CD8-positive, alpha-beta memory T cell (primary cell): ENCODE data around the gene TTLL10. TPM values are rescaled to one million over a fixed set of nuclear protein-coding genes. Genes with fewer than 3 reads are reported as not detected.

Experiments used
- CTCF ChIA-PET: fragments of 350-600 bp; sonication (Branson Sonifier 250); formaldehyde crosslinking; loops from one replicate; lab custom pipeline; 2021; ENCODE audit warnings: antibody characterized with exemption; lab: Charles Lee
- POLR2A ChIA-PET: fragments of 350-600 bp; sonication (Branson Sonifier 250); formaldehyde crosslinking; loops from one replicate; lab custom pipeline; 2021; ENCODE audit warnings: antibody characterized with exemption; lab: Charles Lee
- DNase-seq, 5 donors: peaks; one replicate each; pipeline versions ENCODE4 v3.0.0 to v3.0.0-alpha.2; 2020 to 2022; ENCODE audit warnings: mixed read lengths in 1 of 5
- H3K27ac ChIP-seq: one replicate; pipeline ENCODE4 v1.7.0; 2013; ENCODE audit warnings: low read depth, mild to moderate bottlenecking, low read length, moderate library complexity
- H3K27me3 ChIP-seq: 2 replicates; pipeline ENCODE4 v1.7.0; 2013; ENCODE audit warnings: low read length, mild to moderate bottlenecking; ENCODE audit not compliant: insufficient read depth, poor library complexity, severe bottlenecking
- H3K36me3 ChIP-seq: 2 replicates; pipeline ENCODE4 v1.7.0; 2013; ENCODE audit warnings: mild to moderate bottlenecking, low read length, moderate library complexity; ENCODE audit not compliant: insufficient read depth
- H3K4me1 ChIP-seq: 2 replicates; pipeline ENCODE4 v1.7.0; 2013; ENCODE audit warnings: mild to moderate bottlenecking, low read length, moderate library complexity; ENCODE audit not compliant: insufficient read depth
- H3K4me3 ChIP-seq: 2 replicates; pipeline ENCODE4 v1.7.0; 2013; ENCODE audit warnings: mild to moderate bottlenecking, low read length
- H3K9me3 ChIP-seq: 2 replicates; pipeline ENCODE4 v1.7.0; 2013; ENCODE audit warnings: mild to moderate bottlenecking, low read length
- H3K27ac Mint-ChIP-seq, 8 donors: one replicate each; pipeline ENCODE4 v1.8.0; 2020 to 2021; ENCODE audit warnings: mixed read lengths in 8 of 8, mild to moderate bottlenecking in 6 of 8, inconsistent platforms in 3 of 8, moderate library complexity in 3 of 8
- H3K27me3 Mint-ChIP-seq, 2 donors: one replicate each; pipeline ENCODE4 v1.8.0; 2020 to 2021; ENCODE audit warnings: mixed read lengths in 2 of 2, mild to moderate bottlenecking in 1 of 2, moderate library complexity in 1 of 2
- H3K36me3 Mint-ChIP-seq, 3 donors: one replicate each; pipeline ENCODE4 v1.8.0; 2020 to 2021; ENCODE audit warnings: mixed read lengths in 3 of 3, inconsistent platforms in 1 of 3, mild to moderate bottlenecking in 1 of 3
- H3K4me1 Mint-ChIP-seq, 3 donors: one replicate each; pipeline ENCODE4 v1.8.0; 2020 to 2021; ENCODE audit warnings: mixed read lengths in 3 of 3, inconsistent platforms in 1 of 3, mild to moderate bottlenecking in 1 of 3
- H3K4me3 Mint-ChIP-seq, 7 donors: one replicate each; pipeline ENCODE4 v1.8.0; 2020 to 2021; ENCODE audit warnings: mixed read lengths in 7 of 7, mild to moderate bottlenecking in 6 of 7, moderate library complexity in 4 of 7, inconsistent platforms in 2 of 7
- H3K9me3 Mint-ChIP-seq, 5 donors: one replicate each; pipeline ENCODE4 v1.8.0; 2020 to 2022; ENCODE audit warnings: mixed read lengths in 5 of 5, mild to moderate bottlenecking in 3 of 5, moderate library complexity in 2 of 5, inconsistent platforms in 1 of 5
- polyA plus RNA-seq: library from polyadenylated mRNA; unstranded; fragments of 300-500 nt; fragmentation: Illumina TruSeq; gene quantifications from one replicate; pipeline ENCODE4 v1.2.3, GENCODE V29; 2021
- total RNA-seq, 2 experiments: library from RNA; stranded (reverse); gene quantifications; one replicate each; pipeline ENCODE4 v1.2.3, GENCODE V29; 2021

Gene TTLL10
- total and polyA plus RNA-seq, 3 experiments from 2014 or later, result not detected

DNA sequence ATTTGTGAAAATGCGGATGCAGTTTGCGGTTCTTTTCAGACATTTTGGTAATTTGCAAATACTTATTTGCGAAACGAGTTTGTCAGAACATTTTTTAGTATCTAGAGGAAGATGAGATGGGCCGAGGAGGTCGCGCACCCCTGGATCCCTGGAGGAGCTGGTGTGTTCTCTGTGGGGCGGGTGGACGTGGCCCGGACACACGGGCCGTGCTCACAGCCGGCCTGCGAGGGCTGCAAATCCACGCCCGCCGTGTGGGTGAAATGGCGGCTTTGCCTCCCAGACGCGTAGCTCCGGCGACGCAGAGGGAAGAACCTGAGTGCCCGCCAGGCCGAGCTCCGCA is 9.3 kb upstream of the TTLL10 start:
- H3K4me3 Mint-ChIP-seq, result peak overlapping the region in 1 of 7 donors; percentile 27
- DNase-seq, result no peak
- Histone ChIP-seq H3K9me3 (no peaks in the 10 kb centered on the region), H3K27me3 (no peaks in the 10 kb centered on the region), H3K27ac (no peak overlapping the region), H3K4me1 (no peaks in the 10 kb centered on the region), H3K4me3 (no peak overlapping the region), H3K36me3 (no peaks in the 10 kb centered on the region)
- ChIA-PET POLR2A (no interaction called here), CTCF (no interaction called here)
- H3K27ac Mint-ChIP-seq, result no peak overlapping the region
- H3K9me3 Mint-ChIP-seq, result no peaks in the 10 kb centered on the region
- no peaks in the 10 kb centered on the region for H3K36me3 Mint-ChIP-seq
- peaks cover 0 to 4% (median 0%) of the 10 kb centered on the region in 3 donors for H3K4me1 Mint-ChIP-seq
- peaks cover 0 to 4% of the 10 kb centered on the region in 2 donors for H3K27me3 Mint-ChIP-seq

DNA sequence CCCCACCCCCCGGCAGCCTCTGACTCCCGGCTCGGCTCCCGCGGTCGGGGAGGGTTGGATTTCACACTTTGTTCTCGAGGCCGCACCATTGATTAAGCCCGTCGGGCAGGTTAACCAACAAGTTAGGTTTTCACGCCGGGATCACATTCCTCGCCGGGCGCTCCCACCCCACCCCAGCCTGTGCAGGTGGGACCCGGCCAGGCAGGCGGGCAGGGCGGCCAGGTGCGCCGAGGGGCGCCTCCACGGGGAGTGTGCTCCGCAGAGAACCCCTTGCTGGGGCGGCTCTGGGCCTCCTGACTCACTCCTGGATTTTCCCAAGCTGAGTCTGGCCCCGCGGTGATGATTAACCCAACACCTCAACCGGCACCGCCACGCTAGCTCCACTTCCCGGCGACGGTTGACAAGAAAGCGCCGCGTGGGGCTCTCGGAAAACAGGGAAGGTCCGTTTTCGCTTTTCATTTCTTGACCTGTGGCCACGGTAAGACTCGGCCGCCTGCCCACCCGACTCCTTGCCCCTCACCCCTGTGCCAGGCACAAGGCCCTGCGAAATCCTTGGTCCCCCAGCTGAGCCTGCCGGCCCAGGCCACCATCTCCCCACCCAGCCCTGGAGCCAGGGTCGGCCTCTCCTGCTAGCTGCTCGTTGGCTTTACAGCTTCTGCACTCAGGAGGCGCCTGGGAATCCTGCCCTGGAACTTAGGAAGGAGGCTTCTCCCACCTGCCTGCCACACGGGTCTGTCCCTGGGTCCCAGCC is 8.8 kb upstream of the TTLL10 start:
- Mint-ChIP-seq H3K27ac (no peak overlapping the region), H3K9me3 (no peaks in the 10 kb centered on the region), H3K4me3 (no peak overlapping the region), H3K4me1 (peaks cover 0 to 4% (median 1%) of the 10 kb centered on the region in 3 donors), H3K27me3 (peaks cover 0 to 5% of the 10 kb centered on the region in 2 donors), H3K36me3 (no peaks in the 10 kb centered on the region)
- CTCF ChIA-PET, result interaction anchor here (0.6 kb wide), 1 partner anchor 12 kb away, joined by 3 read pairs; no protein-coding TSS in a partner anchor
- POLR2A ChIA-PET, result no interaction called here
- Histone ChIP-seq H3K36me3 (no peaks in the 10 kb centered on the region), H3K4me1 (no peaks in the 10 kb centered on the region), H3K9me3 (no peaks in the 10 kb centered on the region), H3K27ac (no peak overlapping the region), H3K4me3 (no peak overlapping the region), H3K27me3 (no peaks in the 10 kb centered on the region)
- DNase-seq, result no peak

DNA sequence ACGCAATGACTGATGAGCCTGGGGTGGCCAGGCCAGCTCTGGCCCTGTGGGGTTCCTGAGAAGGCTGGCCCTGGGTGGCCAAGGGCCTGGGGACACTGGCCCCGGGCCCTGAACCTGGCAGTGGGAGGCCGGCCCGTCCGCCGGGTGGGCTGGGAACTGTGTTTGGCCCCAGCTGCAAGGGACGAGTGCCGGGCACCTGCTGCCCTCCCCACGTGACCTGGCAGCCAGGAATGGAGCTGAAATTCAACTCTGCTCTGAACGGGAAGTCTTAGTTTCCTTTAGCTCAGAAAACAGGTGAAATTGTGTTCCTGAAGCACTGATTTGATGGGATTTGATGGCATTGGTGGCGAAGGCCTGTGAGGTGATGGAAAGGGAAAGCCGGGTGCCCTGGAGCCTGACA is 8.2 kb upstream of the TTLL10 start:
- Mint-ChIP-seq H3K4me1 (peaks cover 1 to 5% (median 4%) of the 10 kb centered on the region in 3 donors), H3K36me3 (no peaks in the 10 kb centered on the region), H3K27me3 (peaks cover 3 to 10% of the 10 kb centered on the region in 2 donors), H3K27ac (no peak overlapping the region), H3K9me3 (no peaks in the 10 kb centered on the region), H3K4me3 (no peak overlapping the region)
- no peaks in the 10 kb centered on the region for H3K27me3 ChIP-seq
- CTCF ChIA-PET, result interaction anchor here (0.6 kb wide), 1 partner anchor 13 kb away, joined by 3 read pairs; no protein-coding TSS in a partner anchor
- POLR2A ChIA-PET, result no interaction called here
- H3K4me1 ChIP-seq, result no peaks in the 10 kb centered on the region
- no peak overlapping the region for H3K4me3 ChIP-seq
- H3K36me3 ChIP-seq, result no peaks in the 10 kb centered on the region
- DNase-seq, result no peak
- no peaks in the 10 kb centered on the region for H3K9me3 ChIP-seq
- no peak overlapping the region for H3K27ac ChIP-seq

DNA sequence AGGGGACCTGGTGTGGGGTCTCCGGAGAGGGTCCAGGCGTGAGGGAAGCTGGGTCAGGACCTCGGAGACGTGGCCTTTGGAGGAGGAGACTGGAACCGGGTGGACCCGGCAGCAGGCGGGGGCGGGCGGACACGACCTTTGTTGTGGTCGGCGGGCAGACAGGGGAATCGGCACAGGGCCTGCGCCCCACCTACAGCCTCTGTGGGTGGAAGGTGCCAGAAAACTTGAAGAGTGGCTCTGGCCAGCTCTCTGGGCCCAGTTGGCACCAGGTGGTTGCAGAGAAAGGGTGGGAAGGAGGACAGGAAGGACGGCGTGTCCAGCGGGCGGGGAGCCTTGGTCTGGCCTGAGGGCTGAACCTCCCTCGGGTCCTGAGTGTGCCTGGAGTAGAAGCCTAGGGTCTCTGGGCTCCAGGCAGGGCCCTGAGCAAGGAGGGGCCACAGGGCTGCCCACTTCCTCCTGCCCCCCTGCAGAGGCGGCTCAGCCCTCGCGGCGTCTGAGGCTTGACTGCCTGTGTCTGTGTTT is 7.7 kb upstream of the TTLL10 start:
- Mint-ChIP-seq H3K36me3 (no peaks in the 10 kb centered on the region), H3K27ac (no peak overlapping the region), H3K27me3 (peaks cover 3 to 10% of the 10 kb centered on the region in 2 donors), H3K4me1 (peaks cover 1 to 5% (median 4%) of the 10 kb centered on the region in 3 donors), H3K9me3 (no peaks in the 10 kb centered on the region), H3K4me3 (no peak overlapping the region)
- H3K4me1 ChIP-seq, result no peaks in the 10 kb centered on the region
- H3K27me3 ChIP-seq, result no peaks in the 10 kb centered on the region
- ChIA-PET CTCF (no interaction called here), POLR2A (no interaction called here)
- H3K9me3 ChIP-seq, result no peaks in the 10 kb centered on the region
- no peak overlapping the region for H3K27ac ChIP-seq
- DNase-seq, result peak in 1 of 5 donors; percentile 35
- no peaks in the 10 kb centered on the region for H3K36me3 ChIP-seq
- no peak overlapping the region for H3K4me3 ChIP-seq

DNA sequence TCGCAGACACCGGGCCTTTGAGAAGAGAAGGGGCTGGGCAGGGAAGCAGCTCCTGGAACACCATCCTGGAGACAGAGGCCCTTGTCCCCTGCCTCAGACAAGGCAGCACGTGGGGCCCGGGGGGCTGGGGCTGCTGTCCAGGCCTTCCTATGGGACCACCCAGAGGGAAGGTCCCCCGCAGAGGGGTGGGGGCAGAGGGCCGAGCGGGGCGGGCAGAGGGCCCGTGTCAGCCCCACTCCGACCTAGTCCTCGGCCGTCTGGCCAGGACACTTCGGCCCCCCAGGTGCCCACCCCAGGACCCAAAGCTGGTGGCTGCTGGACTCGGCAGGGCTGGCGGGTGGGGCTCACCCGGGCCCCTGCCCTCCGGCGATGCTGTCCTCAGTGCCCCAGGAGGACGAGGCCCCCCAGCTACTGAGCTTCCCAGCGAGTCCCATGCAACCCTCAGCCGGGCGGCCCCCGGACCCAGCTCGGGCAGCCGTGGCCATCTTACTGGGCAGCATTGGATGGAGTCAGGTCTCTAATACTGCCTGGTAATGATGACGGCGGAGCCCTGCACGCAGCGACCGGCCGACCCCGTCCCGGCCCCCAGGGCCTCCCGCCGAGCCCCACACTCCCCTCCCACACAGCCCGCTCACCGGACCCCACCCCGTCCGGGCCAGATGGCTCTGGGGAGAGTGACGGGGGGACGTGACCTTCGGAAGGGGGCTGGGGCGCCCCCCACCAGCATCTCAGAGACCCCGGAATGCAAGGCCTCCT is 6.9 kb upstream of the TTLL10 start:
- H3K4me1 Mint-ChIP-seq, result peaks cover 1 to 5% (median 4%) of the 10 kb centered on the region in 3 donors
- Histone ChIP-seq H3K36me3 (no peaks in the 10 kb centered on the region), H3K9me3 (no peaks in the 10 kb centered on the region), H3K4me3 (no peak overlapping the region), H3K27me3 (no peaks in the 10 kb centered on the region), H3K4me1 (no peaks in the 10 kb centered on the region), H3K27ac (no peak overlapping the region)
- no peak overlapping the region for H3K27ac Mint-ChIP-seq
- H3K27me3 Mint-ChIP-seq, result peaks cover 3 to 10% of the 10 kb centered on the region in 2 donors
- DNase-seq, result no peak
- CTCF ChIA-PET, result no interaction called here
- H3K4me3 Mint-ChIP-seq, result no peak overlapping the region
- POLR2A ChIA-PET, result no interaction called here
- H3K9me3 Mint-ChIP-seq, result no peaks in the 10 kb centered on the region
- no peaks in the 10 kb centered on the region for H3K36me3 Mint-ChIP-seq

DNA sequence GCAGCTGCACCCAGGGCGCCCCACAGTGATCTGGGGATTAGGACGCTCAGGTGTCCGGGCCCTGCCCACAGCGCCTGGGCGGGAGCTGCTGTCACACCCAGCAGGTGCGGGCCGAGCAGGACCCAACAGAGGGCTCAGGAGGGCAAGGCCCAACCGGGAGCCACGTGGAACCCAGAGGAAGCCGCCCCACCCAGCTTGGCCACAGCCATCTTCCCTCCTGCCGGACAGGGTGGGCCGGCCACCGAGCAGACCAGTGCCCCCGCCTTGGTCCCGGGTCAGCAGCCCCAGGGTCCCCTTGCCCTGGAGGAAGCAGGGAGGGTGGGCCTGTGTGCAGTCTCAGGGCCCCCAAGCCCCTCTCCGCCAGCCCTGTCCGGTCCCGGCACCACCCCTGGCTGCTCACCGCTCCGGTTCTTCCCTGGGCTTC is 6.3 kb upstream of the TTLL10 start:
- Mint-ChIP-seq H3K27ac (no peak overlapping the region), H3K4me3 (no peak overlapping the region), H3K9me3 (no peaks in the 10 kb centered on the region), H3K4me1 (peaks cover 4 to 11% (median 8%) of the 10 kb centered on the region in 3 donors), H3K36me3 (no peaks in the 10 kb centered on the region), H3K27me3 (peaks cover 4 to 15% of the 10 kb centered on the region in 2 donors)
- Histone ChIP-seq H3K36me3 (no peaks in the 10 kb centered on the region), H3K27ac (no peak overlapping the region), H3K4me1 (peaks cover 5% of the 10 kb centered on the region), H3K4me3 (no peak overlapping the region), H3K27me3 (no peaks in the 10 kb centered on the region), H3K9me3 (no peaks in the 10 kb centered on the region)
- ChIA-PET CTCF (no interaction called here), POLR2A (no interaction called here)
- DNase-seq, result peak in 1 of 5 donors; percentile 38

DNA sequence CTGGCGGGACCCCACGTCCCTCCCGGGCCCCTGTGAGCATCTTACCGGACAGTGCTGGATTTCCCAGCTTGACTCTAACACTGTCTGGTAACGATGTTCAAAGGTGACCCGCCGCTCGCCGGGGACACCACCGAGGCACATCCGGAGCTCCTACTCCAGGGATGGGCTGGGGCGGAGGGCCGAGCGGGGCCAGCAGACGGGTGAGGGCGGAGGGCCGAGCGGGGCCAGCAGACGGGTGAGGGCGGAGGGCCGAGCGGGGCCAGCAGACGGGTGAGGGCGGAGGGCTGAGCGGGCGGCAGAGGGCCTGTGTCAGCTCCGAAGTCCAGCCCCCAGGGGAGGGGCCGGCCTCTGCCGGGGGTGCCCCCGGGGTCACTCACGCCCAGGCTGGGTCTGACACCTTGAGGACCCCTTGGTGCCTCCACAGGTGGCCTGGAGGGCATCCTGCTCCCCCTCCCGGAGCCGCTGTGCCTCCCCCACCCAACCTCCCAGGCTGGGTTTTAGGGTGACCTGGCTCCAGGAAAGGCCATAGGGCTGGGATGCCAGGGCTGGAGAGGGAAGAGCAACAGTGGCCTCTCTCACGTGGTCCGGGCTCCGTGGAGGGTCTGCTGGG is 5.7 kb upstream of the TTLL10 start:
- H3K4me3 ChIP-seq, result no peak overlapping the region
- Mint-ChIP-seq H3K9me3 (no peaks in the 10 kb centered on the region), H3K36me3 (no peaks in the 10 kb centered on the region), H3K27ac (no peak overlapping the region), H3K4me3 (no peak overlapping the region), H3K4me1 (peaks cover 4 to 14% (median 9%) of the 10 kb centered on the region in 3 donors), H3K27me3 (peaks cover 4 to 15% of the 10 kb centered on the region in 2 donors)
- H3K36me3 ChIP-seq, result no peaks in the 10 kb centered on the region
- H3K27ac ChIP-seq, result no peak overlapping the region
- H3K27me3 ChIP-seq, result no peaks in the 10 kb centered on the region
- no peaks in the 10 kb centered on the region for H3K9me3 ChIP-seq
- POLR2A ChIA-PET, result no interaction called here
- CTCF ChIA-PET, result no interaction called here
- peaks cover 6% of the 10 kb centered on the region for H3K4me1 ChIP-seq
- peak in 1 of 5 donors; percentile 34 for DNase-seq
